HEK293T (cell line): Measurements from ENCODE around the gene CYTL1.
"Not testable (repeated sequence)": the region's sequence is repeated elsewhere in the genome, so short reads cannot be mapped to it uniquely, and the experiment has no call there.

Experiments
- ARNT ChIP-seq: fragments of 450-650 bp; IDR thresholded peaks from 2 replicates; pipeline ENCODE4 v1.6.1; 2017; ENCODE audit warnings: mild to moderate bottlenecking
- BHLHE40 ChIP-seq: fragments of 450-650 bp; IDR thresholded peaks from 2 replicates; pipeline ENCODE4 v1.6.1; 2016; ENCODE audit warnings: mild to moderate bottlenecking, moderate library complexity, borderline replicate concordance
- CTBP1 ChIP-seq: fragments of 450-650 bp; IDR thresholded peaks from 2 replicates; pipeline ENCODE4 v1.6.1; 2016; ENCODE audit warnings: borderline replicate concordance
- ELF4 ChIP-seq: fragments of 450-650 bp; IDR thresholded peaks from 2 replicates; pipeline ENCODE4 v1.6.1; 2017; ENCODE audit warnings: antibody characterized with exemption
- FOXA1 ChIP-seq: fragments of 450-650 bp; IDR thresholded peaks from 2 replicates; pipeline ENCODE4 v1.6.1; 2016; ENCODE audit warnings: mild to moderate bottlenecking
- FOXK2 ChIP-seq: fragments of 450-650 bp; IDR thresholded peaks from 2 replicates; pipeline ENCODE4 v1.6.1; 2016; ENCODE audit warnings: mild to moderate bottlenecking
- FOXM1 ChIP-seq: fragments of 450-650 bp; IDR thresholded peaks from 2 replicates; pipeline ENCODE4 v1.6.1; 2017; ENCODE audit warnings: mild to moderate bottlenecking, borderline replicate concordance
- HDGF ChIP-seq: fragments of 450-650 bp; IDR thresholded peaks from 2 replicates; pipeline ENCODE4 v1.6.1; 2017; ENCODE audit warnings: antibody characterized with exemption, borderline replicate concordance
- L3MBTL2 ChIP-seq: fragments of 450-650 bp; conservative IDR thresholded peaks from 2 replicates; pipeline ENCODE4 v1.6.1; 2016; ENCODE audit warnings: mild to moderate bottlenecking
- NFRKB ChIP-seq: fragments of 450-650 bp; IDR thresholded peaks from 2 replicates; pipeline ENCODE4 v1.6.1; 2016; ENCODE audit warnings: mild to moderate bottlenecking, moderate library complexity
- SP1 ChIP-seq: fragments of 450-650 bp; IDR thresholded peaks from 2 replicates; pipeline ENCODE4 v1.6.1; 2017
- SUZ12 ChIP-seq: fragments of 450-650 bp; IDR thresholded peaks from 2 replicates; pipeline ENCODE4 v1.6.1; 2016; ENCODE audit warnings: mild to moderate bottlenecking
- TARDBP ChIP-seq: fragments of 450-650 bp; IDR thresholded peaks from 2 replicates; pipeline ENCODE4 v1.6.1; 2016
- ZNF384 ChIP-seq: fragments of 450-650 bp; IDR thresholded peaks from 2 replicates; pipeline ENCODE4 v1.6.1; 2016

- TF ChIP-seq FOXK2, NFRKB, FOXM1, ZNF384, BHLHE40, L3MBTL2, SP1, ARNT, SUZ12, TARDBP, HDGF, CTBP1, ELF4, FOXA1: not testable (repeated sequence)
These were observed 22.3 kb downstream of the CYTL1 start for GRCh38 chr4:4996935-4997334.
